IPS-18c (cell line): Measurements from ENCODE around the gene EFEMP2.

Experiments
- H3K4me3 ChIP-seq: 2 replicates; pipeline ENCODE4 v1.7.0; 2013; ENCODE audit warnings: low read depth, mild to moderate bottlenecking, low read length, moderate library complexity; ENCODE audit not compliant: insufficient read depth
- H3K9me3 ChIP-seq: one replicate; pipeline ENCODE4 v1.6.1; 2013; ENCODE audit warnings: mild to moderate bottlenecking, low read length, moderate library complexity; ENCODE audit not compliant: control insufficient read depth, insufficient read depth

Gene EFEMP2

DNA sequence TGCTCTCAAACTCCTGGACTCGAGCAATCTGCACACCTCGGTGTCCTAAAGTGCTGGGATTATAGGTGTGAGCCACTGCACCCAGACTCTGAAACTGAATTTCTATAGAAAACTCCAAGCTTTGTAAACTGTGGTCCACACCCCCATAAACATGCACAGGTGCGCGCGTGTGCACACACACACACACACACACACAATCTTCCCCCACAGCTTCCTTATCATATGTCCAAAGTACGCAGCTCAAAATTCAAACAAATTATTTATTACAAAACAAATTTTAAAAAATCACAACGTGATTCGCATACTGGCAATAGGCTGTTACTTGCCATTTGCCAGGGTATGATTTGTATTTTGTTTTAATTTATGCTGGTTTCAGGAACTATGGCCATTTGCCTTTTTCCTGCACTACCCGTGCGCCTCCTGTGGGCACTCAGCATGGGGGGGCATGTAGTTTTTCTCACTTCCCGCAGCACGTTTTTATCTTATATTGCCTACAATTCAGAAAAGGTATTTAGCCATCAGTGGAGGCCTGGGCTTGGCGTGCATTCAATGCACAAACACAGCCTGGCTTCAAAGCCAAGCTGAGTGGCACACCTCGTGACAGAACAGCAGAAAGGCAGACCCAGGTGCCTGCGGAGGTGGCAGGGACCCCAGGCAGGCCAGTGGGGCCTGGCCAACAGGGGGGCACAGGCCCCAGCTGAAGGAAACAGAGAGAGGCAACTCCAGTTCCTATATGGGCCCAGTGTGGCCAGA is 49.6 kb downstream of the EFEMP2 start:
- Histone ChIP-seq H3K4me3 (no peak overlapping the region), H3K9me3 (peaks cover 2% of the 10 kb centered on the region)

DNA sequence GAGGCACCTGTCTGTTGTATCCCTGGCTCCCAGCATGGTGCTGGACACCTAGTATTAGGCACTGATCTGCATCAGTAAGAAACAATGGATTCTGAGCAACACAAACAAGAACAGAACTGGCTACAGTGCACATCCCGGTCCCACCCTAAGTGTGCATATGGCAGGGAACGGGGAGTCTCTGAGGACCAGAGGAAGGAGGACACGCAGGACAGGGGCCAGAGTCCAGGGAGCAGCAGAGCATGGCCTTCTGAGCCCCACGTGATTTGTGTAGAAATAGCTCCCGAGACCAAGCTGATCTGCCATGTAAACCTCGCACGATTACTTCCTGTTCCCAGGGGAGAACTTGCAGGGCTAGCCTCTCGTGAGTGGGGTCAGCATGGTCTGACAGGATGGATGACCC is 51.5 kb downstream of the EFEMP2 start:
- no peak overlapping the region for H3K4me3 ChIP-seq

DNA sequence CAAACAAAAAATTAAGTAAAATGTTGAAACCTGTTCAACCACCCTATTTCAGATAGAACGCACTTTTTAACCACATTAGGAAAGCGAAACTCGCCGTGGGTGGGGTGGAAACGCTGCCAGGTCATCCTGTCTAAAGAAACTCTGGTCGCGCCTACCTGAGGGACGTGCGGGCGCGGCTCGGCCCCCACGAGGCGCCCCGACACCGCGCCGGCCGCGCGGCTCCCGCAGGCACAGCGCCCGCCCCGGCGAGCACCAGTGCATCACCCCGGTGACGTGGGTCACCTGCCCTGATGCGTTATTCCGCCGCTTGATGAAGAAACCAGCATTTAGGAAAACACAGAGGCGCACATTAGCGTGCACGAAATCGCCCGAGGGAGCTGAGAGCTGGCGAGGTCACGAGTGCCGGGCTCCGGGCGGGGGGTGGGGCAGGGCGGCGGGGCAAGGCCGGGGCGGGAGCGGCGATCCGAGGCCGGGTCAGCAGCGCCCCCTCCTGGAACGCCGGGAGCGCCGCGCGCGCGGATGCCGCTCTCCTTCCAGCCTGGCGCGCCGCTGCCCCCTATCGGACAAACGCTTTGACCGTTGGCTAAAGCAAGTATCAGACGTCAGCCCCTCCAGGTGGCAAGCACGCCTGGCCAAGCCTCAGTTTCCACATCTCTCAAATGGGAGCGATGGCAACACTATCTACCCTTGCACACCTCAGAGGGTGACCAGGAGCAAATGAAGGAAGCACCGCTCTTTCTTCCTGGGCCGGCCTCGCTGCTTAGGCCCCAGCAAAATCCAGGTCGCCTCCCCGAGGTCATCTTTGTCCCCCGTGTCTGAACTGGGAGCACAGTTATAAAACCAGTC is 54.5 kb downstream of the EFEMP2 start:
- peaks cover 2% of the 10 kb centered on the region for H3K9me3 ChIP-seq

More for the DNA sequence above, 51.5 kb downstream of the EFEMP2 start:
- H3K9me3 ChIP-seq: peaks cover 2% of the 10 kb centered on the region

DNA sequence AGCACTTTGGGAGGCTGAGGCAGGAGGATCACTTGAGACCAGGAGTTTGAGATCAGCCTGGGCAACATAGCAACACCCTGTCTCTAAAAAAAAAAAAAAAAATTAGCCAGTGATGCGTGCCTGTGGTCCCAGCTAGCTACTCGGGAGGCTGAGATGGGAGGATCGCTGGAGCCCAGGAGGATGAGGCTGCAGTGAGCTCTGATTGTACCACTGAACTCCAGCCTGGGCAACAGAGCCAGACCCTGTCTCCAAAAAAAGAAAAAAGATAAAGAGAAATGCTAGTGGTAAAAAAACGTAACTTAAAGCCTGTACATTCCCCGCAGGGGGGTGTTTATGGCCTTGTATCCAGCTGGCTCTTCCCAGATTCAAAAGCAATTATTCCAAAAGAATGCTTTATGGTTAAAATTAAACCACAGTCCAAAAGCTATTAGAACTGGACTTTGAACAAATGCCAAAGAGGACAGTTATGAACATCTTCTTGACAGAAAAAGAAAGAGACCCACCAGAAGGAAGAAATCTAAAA is 55.2 kb downstream of the EFEMP2 start:
- H3K4me3 ChIP-seq: peak overlapping the region; percentile 59; the same call in 1 of the 2 replicates
- H3K9me3 ChIP-seq: peaks cover 2% of the 10 kb centered on the region

More for the DNA sequence above, 54.5 kb downstream of the EFEMP2 start:
- peak overlapping the region; percentile 59 for H3K4me3 ChIP-seq

DNA sequence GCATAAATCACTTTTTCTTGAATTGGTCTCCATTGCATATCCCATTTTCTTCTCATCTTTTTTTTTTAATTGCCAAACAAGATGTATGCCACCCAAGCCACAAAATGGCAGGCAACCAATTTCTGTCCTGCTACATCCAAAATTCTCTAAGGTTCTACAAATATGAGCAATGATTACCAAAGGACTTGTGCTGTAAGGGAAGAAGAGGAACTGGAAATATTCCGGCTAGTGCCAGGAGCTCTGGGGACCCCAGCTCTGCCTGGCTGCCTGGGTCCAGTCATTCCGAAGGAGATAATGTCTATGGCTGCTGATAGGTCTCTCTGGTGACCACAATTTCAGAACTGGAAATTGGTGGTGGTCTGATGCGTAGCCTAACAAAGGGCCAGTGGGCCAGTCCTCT is 55.9 kb downstream of the EFEMP2 start:
- Histone ChIP-seq H3K4me3 (no peak overlapping the region), H3K9me3 (peaks cover 2% of the 10 kb centered on the region)
